Panc1 (cell line): ENCODE measurements around the gene AGBL4.

Source experiments
- POLR2AphosphoS5 ChIP-seq: IDR thresholded peaks from 2 replicates; pipeline ENCODE4 v1.6.1; 2012; ENCODE audit warnings: mild to moderate bottlenecking, low read depth, low read length, moderate library complexity
- SIN3A ChIP-seq: IDR thresholded peaks from 2 replicates; pipeline ENCODE4 v1.6.1; 2012; ENCODE audit warnings: low read depth, mild to moderate bottlenecking, low read length, moderate library complexity, borderline replicate concordance; ENCODE audit not compliant: insufficient read depth
- TCF7L2 ChIP-seq: IDR thresholded peaks from 2 replicates; pipeline ENCODE4 v1.6.1; 2011; ENCODE audit warnings: mild to moderate bottlenecking, low read depth, low read length, inconsistent platforms
- TF ChIP-seq, protein P1 (sequence below): fragments of 450-650 bp; IDR thresholded peaks from 2 replicates; pipeline ENCODE4 v1.5.1; 2017; ENCODE audit warnings: mild to moderate bottlenecking

GRCh38 chr1:48718116-48718630 lies 1305.6 kb downstream of the AGBL4 start:
- TF ChIP-seq, protein P1, sequence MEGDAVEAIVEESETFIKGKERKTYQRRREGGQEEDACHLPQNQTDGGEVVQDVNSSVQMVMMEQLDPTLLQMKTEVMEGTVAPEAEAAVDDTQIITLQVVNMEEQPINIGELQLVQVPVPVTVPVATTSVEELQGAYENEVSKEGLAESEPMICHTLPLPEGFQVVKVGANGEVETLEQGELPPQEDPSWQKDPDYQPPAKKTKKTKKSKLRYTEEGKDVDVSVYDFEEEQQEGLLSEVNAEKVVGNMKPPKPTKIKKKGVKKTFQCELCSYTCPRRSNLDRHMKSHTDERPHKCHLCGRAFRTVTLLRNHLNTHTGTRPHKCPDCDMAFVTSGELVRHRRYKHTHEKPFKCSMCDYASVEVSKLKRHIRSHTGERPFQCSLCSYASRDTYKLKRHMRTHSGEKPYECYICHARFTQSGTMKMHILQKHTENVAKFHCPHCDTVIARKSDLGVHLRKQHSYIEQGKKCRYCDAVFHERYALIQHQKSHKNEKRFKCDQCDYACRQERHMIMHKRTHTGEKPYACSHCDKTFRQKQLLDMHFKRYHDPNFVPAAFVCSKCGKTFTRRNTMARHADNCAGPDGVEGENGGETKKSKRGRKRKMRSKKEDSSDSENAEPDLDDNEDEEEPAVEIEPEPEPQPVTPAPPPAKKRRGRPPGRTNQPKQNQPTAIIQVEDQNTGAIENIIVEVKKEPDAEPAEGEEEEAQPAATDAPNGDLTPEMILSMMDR = no peak
- TF ChIP-seq SIN3A (no peak), TCF7L2 (no peak), POLR2AphosphoS5 (no peak)
